ENCODE results near the gene F12.
"Not testable (repeated sequence)": the region's sequence is repeated elsewhere in the genome, so short reads cannot be mapped to it uniquely, and the experiment has no call there.

The F12 gene

GRCh38 chr5:177367323-177367848 is 42.0 kb downstream of the F12 start:
- DNase-seq: no peak

- DNase-seq: no peak
Observed at GRCh38 chr5:177366528-177367322, 42.6 kb downstream of the F12 start.

- no peak for DNase-seq
Observed at GRCh38 chr5:177365845-177366527, 43.4 kb downstream of the F12 start.

- no peak for DNase-seq
Observed at GRCh38 chr5:177364159-177364962, 45.0 kb downstream of the F12 start.

- DNase-seq: no peak
Observed at GRCh38 chr5:177363565-177363964, 45.8 kb downstream of the F12 start.

GRCh38 chr5:177362610-177363507 is 46.5 kb downstream of the F12 start:
- peak; percentile 64 to 73 for DNase-seq

- DNase-seq: no peak
Observed at GRCh38 chr5:177362292-177362609, 47.1 kb downstream of the F12 start.

- DNase-seq: no peak
Observed at GRCh38 chr5:177361418-177362291, 47.7 kb downstream of the F12 start.

- DNase-seq: not testable (repeated sequence)
Observed at GRCh38 chr5:177360740-177361139, 48.6 kb downstream of the F12 start.

GRCh38 chr5:177359860-177360259 is 49.5 kb downstream of the F12 start:
- DNase-seq: no peak

- DNase-seq: no peak
Observed at GRCh38 chr5:177359451-177359851, 49.9 kb downstream of the F12 start.

GRCh38 chr5:177358370-177358819 is 51.0 kb downstream of the F12 start:
- no peak for DNase-seq

- DNase-seq: peak; percentile 67 to 69
Observed at GRCh38 chr5:177357459-177358351, 51.7 kb downstream of the F12 start, which contains the start of gene RGS14. TSS of gene RGS14 (plus strand) at chr5:177357924. CDS start at chr5:177358025, 101 bp downstream.

GRCh38 chr5:177357146-177357458 is 52.3 kb downstream of the F12 start:
- DNase-seq: no peak

- no peak for DNase-seq
Observed at GRCh38 chr5:177356746-177357145, 52.6 kb downstream of the F12 start.

- no peak for DNase-seq
Observed at GRCh38 chr5:177355868-177356168, 53.5 kb downstream of the F12 start.

- DNase-seq: no peak
Observed at GRCh38 chr5:177355162-177355867, 54.0 kb downstream of the F12 start.

GRCh38 chr5:177354711-177355110 is 54.7 kb downstream of the F12 start:
- DNase-seq: no peak

GRCh38 chr5:177354256-177354655 is 55.1 kb downstream of the F12 start:
- DNase-seq: no peak

- DNase-seq: no peak
Observed at GRCh38 chr5:177353093-177353492, 56.3 kb downstream of the F12 start.

Measured in activated CD4-positive, alpha-beta T cell treated with anti-CD3 and anti-CD28 coated beads for 4 hours (primary cell).